PC-9 (cell line): ENCODE data around the gene ZNF77. TPM values are rescaled to one million over a fixed set of nuclear protein-coding genes. Genes with fewer than 3 reads are reported as not detected.
"Not testable (repeated sequence)": the region's sequence is repeated elsewhere in the genome, so short reads cannot be mapped to it uniquely, and the experiment has no call there.

Source experiments
- BruUV-seq: library from RNA; stranded (reverse); fragments of 400-500 nt; replicated peaks from 2 replicates; lab custom pipeline; 2021; lab: Mats Ljungman, UMichigan
- CTCF ChIA-PET: fragments of 300-600 bp; sonication (Branson Sonifier 250); formaldehyde crosslinking; loops from one replicate; lab custom pipeline; 2022; ENCODE audit warnings: antibody characterized with exemption; lab: Charles Lee
- POLR2A ChIA-PET: fragments of 300-600 bp; sonication (Branson Sonifier 250); formaldehyde crosslinking; loops from one replicate; lab custom pipeline; 2022; ENCODE audit warnings: antibody characterized with exemption; ENCODE audit not compliant: unreplicated experiment; lab: Charles Lee
- DNase-seq, 2 experiments: peaks; one replicate each; pipeline versions ENCODE4 v3.0.0 to v3.0.0-alpha.2; 2015 to 2022; ENCODE audit warnings: mixed read lengths in 1 of 2
- H2AFZ ChIP-seq: fragments of 200-600 bp; sonication (generic); 2 replicates; pipeline ENCODE4 v1.8.1; 2017; ENCODE audit warnings: antibody characterized with exemption
- H3F3A ChIP-seq: fragments of 200-600 bp; sonication (generic); 2 replicates; pipeline ENCODE4 v1.8.1; 2017; ENCODE audit warnings: antibody characterized with exemption, mild to moderate bottlenecking, low read depth; ENCODE audit not compliant: insufficient read depth
- H3K27ac ChIP-seq: fragments of 200-600 bp; sonication (generic); 2 replicates; pipeline ENCODE4 v1.6.1; 2016; ENCODE audit warnings: mixed run types
- H3K27me3 ChIP-seq: fragments of 200-600 bp; sonication (generic); 2 replicates; pipeline ENCODE4 v1.6.1; 2016; ENCODE audit warnings: low read depth, mixed run types; ENCODE audit not compliant: insufficient read depth
- H3K36me3 ChIP-seq: fragments of 200-600 bp; sonication (generic); 2 replicates; pipeline ENCODE4 v1.6.1; 2016; ENCODE audit warnings: low read depth, mixed run types
- H3K4me1 ChIP-seq: fragments of 200-600 bp; sonication (generic); replicated peaks from 2 replicates; pipeline ENCODE4 v1.6.1; 2016; ENCODE audit warnings: mixed run types; ENCODE audit not compliant: insufficient read depth
- H3K4me2 ChIP-seq: fragments of 200-600 bp; sonication (generic); 2 replicates; pipeline ENCODE4 v1.6.1; 2017; ENCODE audit warnings: mixed run types
- H3K4me3 ChIP-seq: fragments of 200-600 bp; sonication (generic); 2 replicates; pipeline ENCODE4 v1.6.1; 2016; ENCODE audit warnings: mixed run types
- H3K79me2 ChIP-seq: fragments of 200-600 bp; sonication (generic); 2 replicates; pipeline ENCODE4 v1.6.1; 2017; ENCODE audit warnings: low read depth, mixed run types
- H3K9me2 ChIP-seq: fragments of 200-600 bp; sonication (generic); 2 replicates; pipeline ENCODE4 v1.8.1; 2017; ENCODE audit warnings: mild to moderate bottlenecking; ENCODE audit not compliant: insufficient read depth
- H3K9me3 ChIP-seq: fragments of 200-600 bp; sonication (generic); 2 replicates; pipeline ENCODE4 v1.8.1; 2016; ENCODE audit warnings: low read depth; ENCODE audit not compliant: insufficient read depth
- H4K20me1 ChIP-seq: fragments of 200-600 bp; sonication (generic); 2 replicates; pipeline ENCODE4 v1.8.1; 2017; ENCODE audit not compliant: insufficient read depth
- CTCF ChIP-seq: fragments of 200-600 bp; sonication (generic); conservative IDR thresholded peaks from 2 replicates; pipeline ENCODE4 v1.6.1; 2017; ENCODE audit warnings: mixed run types, antibody characterized with exemption, mild to moderate bottlenecking, moderate library complexity
- EZH2 ChIP-seq: fragments of 200-600 bp; sonication (generic); IDR thresholded peaks from 2 replicates; pipeline ENCODE4 v1.8.0; 2017; ENCODE audit warnings: antibody characterized with exemption, low read depth
- intact Hi-C: fragments of 100-400 bp; cut with micrococcal nuclease; formaldehyde crosslinking; loops from one replicate; pipeline ENCODE4 v1.10.0; 2022; ENCODE audit not compliant: unreplicated experiment
- total RNA-seq: library from RNA; stranded (reverse); gene quantifications from 2 replicates; pipeline ENCODE4 v1.2.3, GENCODE V29; 2021

Gene ZNF77
- total RNA-seq, 1 experiment from 2014 or later: 2.5 TPM

DNA sequence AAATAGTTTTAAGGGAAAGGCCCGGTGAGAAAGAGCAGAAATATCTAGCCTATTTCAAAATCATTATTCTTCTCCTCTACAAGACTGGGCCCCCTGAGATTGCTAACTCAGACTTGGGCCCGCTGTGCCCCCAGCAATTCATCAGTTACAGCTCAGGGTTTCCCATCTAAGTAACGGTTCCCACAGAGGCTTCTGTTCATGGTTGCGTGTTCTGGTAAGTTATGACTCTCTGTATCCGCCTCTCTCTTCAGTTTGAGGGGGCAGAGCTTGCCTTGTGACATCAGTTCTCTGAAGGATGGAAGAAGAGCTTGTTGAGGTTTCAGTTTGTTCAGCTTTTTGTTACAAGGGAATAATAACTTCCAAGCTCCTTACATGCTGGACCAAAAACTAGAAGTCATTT lies 32.5 kb downstream of the ZNF77 start:
- Histone ChIP-seq H3K9me3 (peaks cover 12% of the 10 kb centered on the region; the same call in 1 of the 2 replicates), H3K4me3 (no peak overlapping the region), H3K4me1 (no peaks in the 10 kb centered on the region), H3K4me2 (no peak overlapping the region), H2AFZ (no peak overlapping the region), H3K79me2 (no peaks in the 10 kb centered on the region), H3K9me2 (no peaks in the 10 kb centered on the region), H3K36me3 (peaks cover 13% of the 10 kb centered on the region), H3K27ac (no peak overlapping the region), H3F3A (no peaks in the 10 kb centered on the region), H3K27me3 (no peaks in the 10 kb centered on the region), H4K20me1 (no peaks in the 10 kb centered on the region)
- ChIA-PET POLR2A (no interaction called here), CTCF (no interaction called here)
- TF ChIP-seq EZH2: no peak
- TF ChIP-seq CTCF: no peak
- DNase-seq: no peak
- intact Hi-C loops: no loop called here
- no TSS peak for BruUV-seq

DNA sequence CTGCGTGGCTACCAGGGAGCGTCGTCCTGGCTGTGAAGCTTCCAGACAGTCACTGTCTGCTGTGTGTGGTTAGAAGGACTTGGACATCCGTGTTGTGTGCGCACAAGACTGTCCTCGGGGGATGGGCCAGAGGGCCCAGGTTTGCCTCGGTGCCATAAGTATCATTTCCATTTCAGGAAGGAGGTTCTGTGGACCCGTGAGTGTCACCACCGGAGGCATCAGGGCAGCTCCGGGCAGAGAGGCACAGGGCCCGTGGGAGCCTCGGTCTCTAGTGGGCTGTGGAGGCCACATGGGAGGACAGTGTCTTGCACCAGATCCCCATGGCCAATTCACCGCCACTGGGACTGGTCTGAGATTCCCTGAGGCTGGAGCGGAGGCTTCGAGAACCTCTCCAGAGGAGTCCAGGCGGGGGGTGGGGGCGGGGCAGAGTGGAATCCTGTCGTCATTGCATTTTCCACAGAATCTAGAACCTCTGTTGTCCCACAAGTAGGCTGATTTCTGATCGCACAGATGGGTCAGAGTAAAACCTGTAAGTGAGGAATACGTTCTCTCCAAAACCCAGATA lies 38.1 kb downstream of the ZNF77 start:
- ChIA-PET CTCF (no interaction called here), POLR2A (interaction anchor here (0.7 kb wide), 1 partner anchor 363 kb away, joined by 4 read pairs; no protein-coding TSS in a partner anchor)
- Histone ChIP-seq H3K4me2 (no peak overlapping the region), H4K20me1 (no peaks in the 10 kb centered on the region), H3K4me1 (no peaks in the 10 kb centered on the region), H3K9me2 (no peaks in the 10 kb centered on the region), H2AFZ (no peak overlapping the region), H3K9me3 (no peaks in the 10 kb centered on the region), H3K36me3 (no peaks in the 10 kb centered on the region; the same call in 1 of the 2 replicates), H3K27me3 (no peaks in the 10 kb centered on the region), H3K4me3 (no peak overlapping the region), H3K79me2 (peaks cover 31% of the 10 kb centered on the region), H3F3A (no peaks in the 10 kb centered on the region), H3K27ac (no peak overlapping the region)
- no peak for DNase-seq
- intact Hi-C loops: no loop called here
- no TSS peak for BruUV-seq
- TF ChIP-seq EZH2: no peak
- no peak for TF ChIP-seq CTCF

DNA sequence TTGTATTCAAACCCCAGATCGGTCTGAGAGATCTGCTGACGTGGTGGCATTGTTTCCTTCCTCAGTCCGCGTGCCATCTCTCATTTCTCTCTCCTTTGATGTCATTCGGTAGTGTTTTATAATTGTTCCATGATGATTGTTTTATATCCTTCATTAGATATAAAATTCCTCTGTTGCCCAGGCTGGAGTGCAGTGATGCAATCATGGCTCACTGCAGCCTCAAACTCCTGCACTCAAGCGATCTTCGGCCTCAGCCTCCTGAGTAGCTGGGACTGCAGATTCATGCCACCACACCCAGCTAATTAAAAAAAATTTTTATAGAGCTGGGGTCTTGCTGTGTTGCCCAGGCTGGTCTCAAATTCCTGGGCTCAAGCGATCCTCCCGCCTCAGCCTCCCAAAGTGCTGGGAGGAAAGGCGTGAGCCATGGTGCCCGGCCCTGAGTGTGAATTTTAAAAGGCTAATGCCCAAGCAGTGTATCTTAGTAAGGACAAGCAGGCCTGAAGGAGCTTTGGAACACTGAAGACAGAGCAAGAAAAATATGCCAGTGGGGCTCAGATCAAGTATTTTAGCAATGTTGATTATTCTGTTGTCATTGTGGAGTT lies 38.8 kb downstream of the ZNF77 start:
- Histone ChIP-seq H3K79me2 (peaks cover 36% of the 10 kb centered on the region), H3K36me3 (no peaks in the 10 kb centered on the region), H3K27ac (no peak overlapping the region), H3K27me3 (no peaks in the 10 kb centered on the region), H4K20me1 (no peaks in the 10 kb centered on the region), H3K4me2 (no peak overlapping the region), H3K4me3 (no peak overlapping the region), H3K4me1 (no peaks in the 10 kb centered on the region), H3K9me2 (no peaks in the 10 kb centered on the region), H3K9me3 (no peaks in the 10 kb centered on the region), H3F3A (no peaks in the 10 kb centered on the region), H2AFZ (no peak overlapping the region)
- ChIA-PET POLR2A (no interaction called here), CTCF (no interaction called here)
- TF ChIP-seq CTCF: no peak
- TF ChIP-seq EZH2: no peak
- DNase-seq: no peak
- no TSS peak for BruUV-seq
- intact Hi-C loops: no loop called here

GRCh38 chr19:2903326-2903725 lies 41.4 kb downstream of the ZNF77 start:
- H3K36me3 ChIP-seq, CTCF ChIA-PET, H3F3A ChIP-seq, H4K20me1 ChIP-seq, H3K9me2 ChIP-seq, H3K4me1 ChIP-seq, POLR2A ChIA-PET, H3K27me3 ChIP-seq, H3K27ac ChIP-seq, intact Hi-C loops, BruUV-seq, H2AFZ ChIP-seq, H3K9me3 ChIP-seq, DNase-seq, H3K4me3 ChIP-seq, H3K4me2 ChIP-seq: not testable (repeated sequence)
- H3K79me2 ChIP-seq: peaks cover 36% of the 10 kb centered on the region
